ENCODE results near the gene TATDN2. TPM values are rescaled to one million over a fixed set of nuclear protein-coding genes. Genes with fewer than 3 reads are reported as not detected.

Gene TATDN2
- total and polyA plus RNA-seq, 2 experiments from 2014 or later = 4.8 to 19.1 TPM

DNA sequence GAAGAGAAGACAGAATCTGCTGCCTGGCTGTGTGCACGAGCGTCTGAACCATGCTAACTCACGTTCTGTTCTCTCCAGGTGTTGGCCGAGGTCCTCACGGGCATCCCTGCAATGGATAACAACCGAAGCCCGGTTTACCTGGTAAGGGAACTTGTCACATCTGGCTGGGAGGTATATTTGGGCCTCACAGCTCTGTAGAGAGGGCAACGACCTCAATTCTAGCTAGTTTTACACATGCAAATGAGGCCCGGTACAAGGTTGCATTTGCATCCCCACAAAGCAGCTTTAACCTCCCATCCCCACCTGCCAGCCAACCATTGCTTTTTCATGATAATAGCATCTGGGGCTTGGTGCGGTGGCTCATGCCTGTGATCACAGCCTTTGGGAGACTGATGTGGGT lies 22.0 kb upstream of the TATDN2 start (continued):
- TF ChIP-seq, protein P1, sequence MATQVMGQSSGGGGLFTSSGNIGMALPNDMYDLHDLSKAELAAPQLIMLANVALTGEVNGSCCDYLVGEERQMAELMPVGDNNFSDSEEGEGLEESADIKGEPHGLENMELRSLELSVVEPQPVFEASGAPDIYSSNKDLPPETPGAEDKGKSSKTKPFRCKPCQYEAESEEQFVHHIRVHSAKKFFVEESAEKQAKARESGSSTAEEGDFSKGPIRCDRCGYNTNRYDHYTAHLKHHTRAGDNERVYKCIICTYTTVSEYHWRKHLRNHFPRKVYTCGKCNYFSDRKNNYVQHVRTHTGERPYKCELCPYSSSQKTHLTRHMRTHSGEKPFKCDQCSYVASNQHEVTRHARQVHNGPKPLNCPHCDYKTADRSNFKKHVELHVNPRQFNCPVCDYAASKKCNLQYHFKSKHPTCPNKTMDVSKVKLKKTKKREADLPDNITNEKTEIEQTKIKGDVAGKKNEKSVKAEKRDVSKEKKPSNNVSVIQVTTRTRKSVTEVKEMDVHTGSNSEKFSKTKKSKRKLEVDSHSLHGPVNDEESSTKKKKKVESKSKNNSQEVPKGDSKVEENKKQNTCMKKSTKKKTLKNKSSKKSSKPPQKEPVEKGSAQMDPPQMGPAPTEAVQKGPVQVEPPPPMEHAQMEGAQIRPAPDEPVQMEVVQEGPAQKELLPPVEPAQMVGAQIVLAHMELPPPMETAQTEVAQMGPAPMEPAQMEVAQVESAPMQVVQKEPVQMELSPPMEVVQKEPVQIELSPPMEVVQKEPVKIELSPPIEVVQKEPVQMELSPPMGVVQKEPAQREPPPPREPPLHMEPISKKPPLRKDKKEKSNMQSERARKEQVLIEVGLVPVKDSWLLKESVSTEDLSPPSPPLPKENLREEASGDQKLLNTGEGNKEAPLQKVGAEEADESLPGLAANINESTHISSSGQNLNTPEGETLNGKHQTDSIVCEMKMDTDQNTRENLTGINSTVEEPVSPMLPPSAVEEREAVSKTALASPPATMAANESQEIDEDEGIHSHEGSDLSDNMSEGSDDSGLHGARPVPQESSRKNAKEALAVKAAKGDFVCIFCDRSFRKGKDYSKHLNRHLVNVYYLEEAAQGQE (IDR thresholded peaks at IDR 0.05; ENCODE audit: unreplicated experiment) = no peak
- TF ChIP-seq NANOG (IDR thresholded peaks at IDR 0.05; ENCODE audit: borderline replicate concordance) (0 out of 2 replicates have a peak, but pooled peaks have one; percentile 46), JUNB (IDR thresholded peaks at IDR 0.05; ENCODE audit: unreplicated experiment) (no peak), ZNF331 (CRISPR knock-in tag; IDR thresholded peaks at IDR 0.05; ENCODE audit: low read depth) (no peak)

DNA sequence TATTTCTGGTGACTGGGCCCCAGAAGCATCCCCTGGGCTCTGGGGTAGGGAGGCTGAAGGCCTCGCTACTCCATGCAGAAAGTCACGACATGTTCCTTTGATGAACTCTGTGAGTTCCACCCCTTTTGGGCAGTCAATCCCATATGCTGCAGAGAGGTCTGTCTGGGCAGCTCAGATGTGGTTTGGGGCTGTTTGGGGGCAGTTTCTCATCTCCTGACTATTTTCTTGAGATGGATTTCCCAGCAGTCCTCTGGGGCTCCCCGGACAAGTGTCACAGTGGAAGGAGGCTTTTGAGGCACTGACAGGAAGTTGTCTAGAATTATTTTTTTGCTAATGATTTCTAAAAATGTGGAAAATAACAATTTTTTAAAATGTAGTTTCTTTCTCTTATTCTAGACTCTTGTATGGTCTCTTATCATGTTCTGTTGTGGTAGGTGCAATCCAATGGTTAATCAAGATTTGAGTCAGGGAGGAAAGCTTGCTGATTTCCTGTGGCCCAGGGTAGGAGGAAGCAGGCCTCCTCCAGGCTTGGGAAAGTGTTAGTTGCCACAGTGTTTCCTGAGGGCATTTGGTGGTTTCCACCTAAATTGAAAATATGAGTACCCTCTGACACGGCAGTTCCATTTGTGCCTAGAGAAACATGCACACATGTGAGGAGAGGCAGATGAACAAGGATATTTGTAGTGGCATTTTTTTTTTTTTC lies 19.9 kb upstream of the TATDN2 start:
- peaks cover 6% of the 10 kb centered on the region for H3F3A ChIP-seq (replicated peaks; ENCODE audit: low read depth)
- peaks cover 13% of the 10 kb centered on the region for H3K4me1 ChIP-seq (ENCODE audit: insufficient read depth)
- no peak for TF ChIP-seq JUNB (IDR thresholded peaks at IDR 0.05; ENCODE audit: unreplicated experiment)
- TF ChIP-seq EZH2phosphoT487 (IDR thresholded peaks at IDR 0.05; ENCODE audit: unreplicated experiment) = no peak
- TF ChIP-seq, protein P2, sequence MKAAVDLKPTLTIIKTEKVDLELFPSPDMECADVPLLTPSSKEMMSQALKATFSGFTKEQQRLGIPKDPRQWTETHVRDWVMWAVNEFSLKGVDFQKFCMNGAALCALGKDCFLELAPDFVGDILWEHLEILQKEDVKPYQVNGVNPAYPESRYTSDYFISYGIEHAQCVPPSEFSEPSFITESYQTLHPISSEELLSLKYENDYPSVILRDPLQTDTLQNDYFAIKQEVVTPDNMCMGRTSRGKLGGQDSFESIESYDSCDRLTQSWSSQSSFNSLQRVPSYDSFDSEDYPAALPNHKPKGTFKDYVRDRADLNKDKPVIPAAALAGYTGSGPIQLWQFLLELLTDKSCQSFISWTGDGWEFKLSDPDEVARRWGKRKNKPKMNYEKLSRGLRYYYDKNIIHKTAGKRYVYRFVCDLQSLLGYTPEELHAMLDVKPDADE (IDR thresholded peaks at IDR 0.05) = no peak
- no peak for TF ChIP-seq STAT1 (IDR thresholded peaks at IDR 0.05; ENCODE audit: unreplicated experiment)
- no peak for TF ChIP-seq NANOG (IDR thresholded peaks at IDR 0.05; ENCODE audit: borderline replicate concordance)
- no peak for TF ChIP-seq CREB1 (CRISPR knock-in tag; IDR thresholded peaks at IDR 0.05; ENCODE audit: low read depth)
- TF ChIP-seq, protein P3, sequence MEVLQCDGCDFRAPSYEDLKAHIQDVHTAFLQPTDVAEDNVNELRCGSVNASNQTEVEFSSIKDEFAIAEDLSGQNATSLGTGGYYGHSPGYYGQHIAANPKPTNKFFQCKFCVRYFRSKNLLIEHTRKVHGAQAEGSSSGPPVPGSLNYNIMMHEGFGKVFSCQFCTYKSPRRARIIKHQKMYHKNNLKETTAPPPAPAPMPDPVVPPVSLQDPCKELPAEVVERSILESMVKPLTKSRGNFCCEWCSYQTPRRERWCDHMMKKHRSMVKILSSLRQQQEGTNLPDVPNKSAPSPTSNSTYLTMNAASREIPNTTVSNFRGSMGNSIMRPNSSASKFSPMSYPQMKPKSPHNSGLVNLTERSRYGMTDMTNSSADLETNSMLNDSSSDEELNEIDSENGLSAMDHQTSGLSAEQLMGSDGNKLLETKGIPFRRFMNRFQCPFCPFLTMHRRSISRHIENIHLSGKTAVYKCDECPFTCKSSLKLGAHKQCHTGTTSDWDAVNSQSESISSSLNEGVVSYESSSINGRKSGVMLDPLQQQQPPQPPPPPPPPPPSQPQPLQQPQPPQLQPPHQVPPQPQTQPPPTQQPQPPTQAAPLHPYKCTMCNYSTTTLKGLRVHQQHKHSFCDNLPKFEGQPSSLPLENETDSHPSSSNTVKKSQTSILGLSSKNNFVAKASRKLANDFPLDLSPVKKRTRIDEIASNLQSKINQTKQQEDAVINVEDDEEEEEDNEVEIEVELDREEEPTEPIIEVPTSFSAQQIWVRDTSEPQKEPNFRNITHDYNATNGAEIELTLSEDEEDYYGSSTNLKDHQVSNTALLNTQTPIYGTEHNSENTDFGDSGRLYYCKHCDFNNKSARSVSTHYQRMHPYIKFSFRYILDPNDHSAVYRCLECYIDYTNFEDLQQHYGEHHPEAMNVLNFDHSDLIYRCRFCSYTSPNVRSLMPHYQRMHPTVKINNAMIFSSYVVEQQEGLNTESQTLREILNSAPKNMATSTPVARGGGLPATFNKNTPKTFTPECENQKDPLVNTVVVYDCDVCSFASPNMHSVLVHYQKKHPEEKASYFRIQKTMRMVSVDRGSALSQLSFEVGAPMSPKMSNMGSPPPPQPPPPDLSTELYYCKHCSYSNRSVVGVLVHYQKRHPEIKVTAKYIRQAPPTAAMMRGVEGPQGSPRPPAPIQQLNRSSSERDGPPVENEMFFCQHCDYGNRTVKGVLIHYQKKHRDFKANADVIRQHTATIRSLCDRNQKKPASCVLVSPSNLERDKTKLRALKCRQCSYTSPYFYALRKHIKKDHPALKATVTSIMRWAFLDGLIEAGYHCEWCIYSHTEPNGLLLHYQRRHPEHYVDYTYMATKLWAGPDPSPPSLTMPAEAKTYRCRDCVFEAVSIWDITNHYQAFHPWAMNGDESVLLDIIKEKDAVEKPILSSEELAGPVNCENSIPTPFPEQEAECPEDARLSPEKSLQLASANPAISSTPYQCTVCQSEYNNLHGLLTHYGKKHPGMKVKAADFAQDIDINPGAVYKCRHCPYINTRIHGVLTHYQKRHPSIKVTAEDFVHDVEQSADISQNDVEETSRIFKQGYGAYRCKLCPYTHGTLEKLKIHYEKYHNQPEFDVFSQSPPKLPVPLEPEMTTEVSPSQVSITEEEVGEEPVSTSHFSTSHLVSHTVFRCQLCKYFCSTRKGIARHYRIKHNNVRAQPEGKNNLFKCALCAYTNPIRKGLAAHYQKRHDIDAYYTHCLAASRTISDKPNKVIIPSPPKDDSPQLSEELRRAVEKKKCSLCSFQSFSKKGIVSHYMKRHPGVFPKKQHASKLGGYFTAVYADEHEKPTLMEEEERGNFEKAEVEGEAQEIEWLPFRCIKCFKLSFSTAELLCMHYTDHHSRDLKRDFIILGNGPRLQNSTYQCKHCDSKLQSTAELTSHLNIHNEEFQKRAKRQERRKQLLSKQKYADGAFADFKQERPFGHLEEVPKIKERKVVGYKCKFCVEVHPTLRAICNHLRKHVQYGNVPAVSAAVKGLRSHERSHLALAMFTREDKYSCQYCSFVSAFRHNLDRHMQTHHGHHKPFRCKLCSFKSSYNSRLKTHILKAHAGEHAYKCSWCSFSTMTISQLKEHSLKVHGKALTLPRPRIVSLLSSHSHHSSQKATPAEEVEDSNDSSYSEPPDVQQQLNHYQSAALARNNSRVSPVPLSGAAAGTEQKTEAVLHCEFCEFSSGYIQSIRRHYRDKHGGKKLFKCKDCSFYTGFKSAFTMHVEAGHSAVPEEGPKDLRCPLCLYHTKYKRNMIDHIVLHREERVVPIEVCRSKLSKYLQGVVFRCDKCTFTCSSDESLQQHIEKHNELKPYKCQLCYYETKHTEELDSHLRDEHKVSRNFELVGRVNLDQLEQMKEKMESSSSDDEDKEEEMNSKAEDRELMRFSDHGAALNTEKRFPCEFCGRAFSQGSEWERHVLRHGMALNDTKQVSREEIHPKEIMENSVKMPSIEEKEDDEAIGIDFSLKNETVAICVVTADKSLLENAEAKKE (CRISPR knock-in tag; IDR thresholded peaks at IDR 0.05) = no peak
- TF ChIP-seq POLR2AphosphoS5 (IDR thresholded peaks at IDR 0.05; ENCODE audit: low read depth) = no peak
- TF ChIP-seq, protein P4, sequence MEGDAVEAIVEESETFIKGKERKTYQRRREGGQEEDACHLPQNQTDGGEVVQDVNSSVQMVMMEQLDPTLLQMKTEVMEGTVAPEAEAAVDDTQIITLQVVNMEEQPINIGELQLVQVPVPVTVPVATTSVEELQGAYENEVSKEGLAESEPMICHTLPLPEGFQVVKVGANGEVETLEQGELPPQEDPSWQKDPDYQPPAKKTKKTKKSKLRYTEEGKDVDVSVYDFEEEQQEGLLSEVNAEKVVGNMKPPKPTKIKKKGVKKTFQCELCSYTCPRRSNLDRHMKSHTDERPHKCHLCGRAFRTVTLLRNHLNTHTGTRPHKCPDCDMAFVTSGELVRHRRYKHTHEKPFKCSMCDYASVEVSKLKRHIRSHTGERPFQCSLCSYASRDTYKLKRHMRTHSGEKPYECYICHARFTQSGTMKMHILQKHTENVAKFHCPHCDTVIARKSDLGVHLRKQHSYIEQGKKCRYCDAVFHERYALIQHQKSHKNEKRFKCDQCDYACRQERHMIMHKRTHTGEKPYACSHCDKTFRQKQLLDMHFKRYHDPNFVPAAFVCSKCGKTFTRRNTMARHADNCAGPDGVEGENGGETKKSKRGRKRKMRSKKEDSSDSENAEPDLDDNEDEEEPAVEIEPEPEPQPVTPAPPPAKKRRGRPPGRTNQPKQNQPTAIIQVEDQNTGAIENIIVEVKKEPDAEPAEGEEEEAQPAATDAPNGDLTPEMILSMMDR (conservative IDR thresholded peaks at IDR 0.05; ENCODE audit: low read depth in 2 of 2) = no peak
- TF ChIP-seq EZH2 (IDR thresholded peaks at IDR 0.05; ENCODE audit: low read depth, unreplicated experiment) = no peak
- H3K4me2 ChIP-seq = no peak overlapping the region
- H3K9me3 Mint-ChIP-seq = no peaks in the 10 kb centered on the region; the same call in 2 of the 3 replicates
- no peak overlapping the region for H2AFZ ChIP-seq
- peak overlapping the region; percentile 75; the same call in 1 of the 2 replicates for H3K27ac Mint-ChIP-seq
- no peaks in the 10 kb centered on the region for H3K79me2 ChIP-seq (replicated peaks; ENCODE audit: insufficient read depth)
- DNase-seq (ENCODE audit: low spot score) = no peak
- peaks cover 19% of the 10 kb centered on the region for H3K4me1 Mint-ChIP-seq
- H3K4me3 ChIP-seq = no peak overlapping the region
- no peak overlapping the region for H3K4me3 Mint-ChIP-seq
- H4K20me1 ChIP-seq (replicated peaks; ENCODE audit: insufficient read depth) = no peaks in the 10 kb centered on the region
- H3K27me3 Mint-ChIP-seq (ENCODE audit: insufficient read depth, low read depth, poor library complexity) = peaks cover 7% of the 10 kb centered on the region
- H3K27me3 ChIP-seq (ENCODE audit: insufficient read depth) = no peaks in the 10 kb centered on the region
- ATAC-seq = no peak
- H3K27ac ChIP-seq (ENCODE audit: low read depth) = no peak overlapping the region
- H3K36me3 Mint-ChIP-seq (ENCODE audit: low read depth) = peaks cover 2% of the 10 kb centered on the region; the same call in 2 of the 3 replicates
- H3K9me2 ChIP-seq (ENCODE audit: insufficient read depth) = no peaks in the 10 kb centered on the region
- H3K36me3 ChIP-seq (ENCODE audit: insufficient read depth) = no peaks in the 10 kb centered on the region

All from GM23338 (cell line).